ENCODE measurements around the gene CD2BP2.

The CD2BP2 gene

GRCh38 chr16:30370456-30371247 is 15.5 kb upstream of the CD2BP2 start, which contains the start of gene TBC1D10B:
Gene TBC1D10B, minus strand, starts transcription at chr16:30370494. Its CDS starts 311 bp downstream, at chr16:30370183.
- H2AK5ac ChIP-seq (ENCODE audit: low read depth, low read length) = peak within 1 kb of the TSS; percentile 47
- H3K27me3 ChIP-seq (ENCODE audit: control insufficient read depth in 3 of 3, insufficient read depth in 3 of 3, low read depth in 1 of 3, low read length in 3 of 3) = no peaks in the 10 kb centered on the region
- H3K4me1 ChIP-seq (ENCODE audit: control insufficient read depth in 2 of 2, insufficient read depth in 1 of 2, low read depth in 1 of 2, low read length in 2 of 2) = peaks cover 23% of the 10 kb centered on the region in 2 donors
- peak within 1 kb of the TSS; percentile 82 to 87 for H3K4me3 ChIP-seq (ENCODE audit: low read length in 2 of 2)
- peak within 1 kb of the TSS; percentile 87 for H3K9ac ChIP-seq (ENCODE audit: low read depth, low read length, poor library complexity)
- peak within 1 kb of the TSS; percentile 86 for H3K18ac ChIP-seq (ENCODE audit: low read length)
- no peak within 1 kb of the TSS for H4K91ac ChIP-seq (ENCODE audit: low read depth, low read length, poor library complexity)
- H3K23ac ChIP-seq (ENCODE audit: low read depth, low read length, poor library complexity) = peak within 1 kb of the TSS; percentile 78
- peak within 1 kb of the TSS; percentile 84 for H2BK5ac ChIP-seq (ENCODE audit: low read length)
- peak within 1 kb of the TSS; percentile 75 for H2AFZ ChIP-seq (ENCODE audit: low read length)
- no peak within 1 kb of the TSS for H4K8ac ChIP-seq (ENCODE audit: low read depth, low read length)
- H3K36me3 ChIP-seq (replicated peaks in 1 of 2; ENCODE audit: control insufficient read depth in 2 of 2, insufficient read depth in 2 of 2, low read length in 2 of 2) = peaks cover 0 to 15% of the 10 kb centered on the region in 2 donors
- peak within 1 kb of the TSS; percentile 84 for H3K27ac ChIP-seq (replicated peaks; ENCODE audit: low read length)
- no peak within 1 kb of the TSS for H2BK15ac ChIP-seq (ENCODE audit: low read length)
- peak; percentile 100 for DNase-seq (ENCODE audit: low spot score)
- H2BK12ac ChIP-seq (ENCODE audit: low read length) = no peak within 1 kb of the TSS
- H3K9me3 ChIP-seq (replicated peaks in 1 of 2; ENCODE audit: control insufficient read depth in 2 of 2, insufficient read depth in 1 of 2, low read depth in 1 of 2, low read length in 2 of 2) = no peaks in the 10 kb centered on the region
- no peak within 1 kb of the TSS for H2BK120ac ChIP-seq (ENCODE audit: low read depth, low read length)
- no peak within 1 kb of the TSS for H3K14ac ChIP-seq (ENCODE audit: low read length)
- H3K4me2 ChIP-seq (ENCODE audit: insufficient read depth, low read length, poor library complexity, severe bottlenecking) = peak within 1 kb of the TSS; percentile 95
- no CpG with 5 or more reads among the region's 40 CpGs for WGBS, 2 donors (ENCODE audit: extremely low coverage in 2 of 2, insufficient read length in 2 of 2, insufficient replicate concordance in 1 of 2)
- peaks cover 10% of the 10 kb centered on the region for H3K79me1 ChIP-seq (ENCODE audit: low read depth, low read length)
- H3K4ac ChIP-seq (ENCODE audit: low read length) = no peak within 1 kb of the TSS

- Histone ChIP-seq H3K14ac (ENCODE audit: low read length) (no peak overlapping the region), H3K4me1 (ENCODE audit: control insufficient read depth in 2 of 2, insufficient read depth in 1 of 2, low read depth in 1 of 2, low read length in 2 of 2) (peaks cover 19 to 23% of the 10 kb centered on the region in 2 donors), H2BK5ac (ENCODE audit: low read length) (peak overlapping the region; percentile 43), H2BK15ac (ENCODE audit: low read length) (no peak overlapping the region), H3K27me3 (ENCODE audit: control insufficient read depth in 3 of 3, insufficient read depth in 3 of 3, low read depth in 1 of 3, low read length in 3 of 3) (no peaks in the 10 kb centered on the region), H4K8ac (ENCODE audit: low read depth, low read length) (no peak overlapping the region), H2AK5ac (ENCODE audit: low read depth, low read length) (no peak overlapping the region), H3K9ac (ENCODE audit: low read depth, low read length, poor library complexity) (peak overlapping the region; percentile 87), H3K4ac (ENCODE audit: low read length) (no peak overlapping the region), H4K91ac (ENCODE audit: low read depth, low read length, poor library complexity) (no peak overlapping the region), H3K23ac (ENCODE audit: low read depth, low read length, poor library complexity) (peak overlapping the region; percentile 78), H3K18ac (ENCODE audit: low read length) (peak overlapping the region; percentile 52), H3K9me3 (replicated peaks in 1 of 2; ENCODE audit: control insufficient read depth in 2 of 2, insufficient read depth in 1 of 2, low read depth in 1 of 2, low read length in 2 of 2) (no peaks in the 10 kb centered on the region), H3K4me3 (ENCODE audit: low read length in 2 of 2) (peak overlapping the region; percentile 82 to 87), H2BK12ac (ENCODE audit: low read length) (no peak overlapping the region), H2AFZ (ENCODE audit: low read length) (peak overlapping the region; percentile 75), H3K79me1 (ENCODE audit: low read depth, low read length) (peaks cover 10% of the 10 kb centered on the region), H3K36me3 (replicated peaks in 1 of 2; ENCODE audit: control insufficient read depth in 2 of 2, insufficient read depth in 2 of 2, low read length in 2 of 2) (peaks cover 0 to 21% of the 10 kb centered on the region in 2 donors), H2BK120ac (ENCODE audit: low read depth, low read length) (no peak overlapping the region), H3K27ac (replicated peaks; ENCODE audit: low read length) (peak overlapping the region; percentile 84), H3K4me2 (ENCODE audit: insufficient read depth, low read length, poor library complexity, severe bottlenecking) (peak overlapping the region; percentile 95)
- DNase-seq (ENCODE audit: low spot score) = no peak
- no CpG with 5 or more reads among the region's 76 CpGs for WGBS, 2 donors (ENCODE audit: extremely low coverage in 2 of 2, insufficient read length in 2 of 2, insufficient replicate concordance in 1 of 2)
Measured at GRCh38 chr16:30369938-30370455, 14.9 kb upstream of the CD2BP2 start.

GRCh38 chr16:30369091-30369937 is 14.2 kb upstream of the CD2BP2 start:
- Histone ChIP-seq H3K14ac (ENCODE audit: low read length) (no peak overlapping the region), H3K23ac (ENCODE audit: low read depth, low read length, poor library complexity) (peak overlapping the region; percentile 78), H3K18ac (ENCODE audit: low read length) (peak overlapping the region; percentile 86), H2AFZ (ENCODE audit: low read length) (peak overlapping the region; percentile 75), H3K27me3 (ENCODE audit: control insufficient read depth in 3 of 3, insufficient read depth in 3 of 3, low read depth in 1 of 3, low read length in 3 of 3) (no peaks in the 10 kb centered on the region), H3K27ac (replicated peaks; ENCODE audit: low read length) (peak overlapping the region; percentile 84), H3K36me3 (replicated peaks in 1 of 2; ENCODE audit: control insufficient read depth in 2 of 2, insufficient read depth in 2 of 2, low read length in 2 of 2) (peaks cover 4 to 28% of the 10 kb centered on the region in 2 donors), H3K4ac (ENCODE audit: low read length) (no peak overlapping the region), H3K79me1 (ENCODE audit: low read depth, low read length) (peaks cover 10% of the 10 kb centered on the region), H2BK120ac (ENCODE audit: low read depth, low read length) (no peak overlapping the region), H3K4me3 (ENCODE audit: low read length in 2 of 2) (peak overlapping the region; percentile 82 to 87), H4K91ac (ENCODE audit: low read depth, low read length, poor library complexity) (no peak overlapping the region), H2BK5ac (ENCODE audit: low read length) (peak overlapping the region; percentile 43), H2AK5ac (ENCODE audit: low read depth, low read length) (peak overlapping the region; percentile 47), H4K8ac (ENCODE audit: low read depth, low read length) (no peak overlapping the region), H2BK15ac (ENCODE audit: low read length) (no peak overlapping the region), H3K9me3 (replicated peaks in 1 of 2; ENCODE audit: control insufficient read depth in 2 of 2, insufficient read depth in 1 of 2, low read depth in 1 of 2, low read length in 2 of 2) (no peaks in the 10 kb centered on the region), H2BK12ac (ENCODE audit: low read length) (no peak overlapping the region), H3K4me1 (ENCODE audit: control insufficient read depth in 2 of 2, insufficient read depth in 1 of 2, low read depth in 1 of 2, low read length in 2 of 2) (peaks cover 19 to 23% of the 10 kb centered on the region in 2 donors), H3K4me2 (ENCODE audit: insufficient read depth, low read length, poor library complexity, severe bottlenecking) (peak overlapping the region; percentile 95), H3K9ac (ENCODE audit: low read depth, low read length, poor library complexity) (peak overlapping the region; percentile 87)
- WGBS, 2 donors (ENCODE audit: extremely low coverage in 2 of 2, insufficient read length in 2 of 2, insufficient replicate concordance in 1 of 2) = no CpG with 5 or more reads among the region's 45 CpGs
- no peak for DNase-seq (ENCODE audit: low spot score)

Measured in neuronal stem cell (in vitro differentiated cells).